Activated naive CD8-positive, alpha-beta T cell treated with anti-CD3 and anti-CD28 coated beads, Interleukin-2, amount 10 ng/mL, durations not matched to agents 7 days and 5 days (primary cell): ENCODE results near the gene MSANTD7. TPM values are rescaled to one million over a fixed set of nuclear protein-coding genes. Genes with fewer than 3 reads are reported as not detected.
"Not testable (repeated sequence)": the region's sequence is repeated elsewhere in the genome, so short reads cannot be mapped to it uniquely, and the experiment has no call there.

ENCODE experiments used
- ATAC-seq: fragments of 150-1000 bp; cut with Tn5 transposase; one replicate; pipeline ENCODE4 v1.10.0; 2021; ENCODE audit warnings: low read depth, moderate library complexity
- POLR2A ChIA-PET: fragments of 350-600 bp; sonication (Branson Sonifier 250); formaldehyde crosslinking; loops from one replicate; lab custom pipeline; 2021; ENCODE audit warnings: antibody characterized with exemption; lab: Charles Lee
- DNase-seq: peaks from one replicate; pipeline ENCODE4 v3.0.0; 2021
- H3K27ac Mint-ChIP-seq: one replicate; pipeline ENCODE4 v1.8.0; 2022; ENCODE audit warnings: mild to moderate bottlenecking, mixed read lengths
- H3K27me3 Mint-ChIP-seq: one replicate; pipeline ENCODE4 v1.8.0; 2022; ENCODE audit warnings: mild to moderate bottlenecking, moderate library complexity, mixed read lengths
- H3K36me3 Mint-ChIP-seq: one replicate; pipeline ENCODE4 v1.8.0; 2021; ENCODE audit warnings: mild to moderate bottlenecking, mixed read lengths
- H3K4me1 Mint-ChIP-seq: one replicate; pipeline ENCODE4 v1.8.0; 2021; ENCODE audit warnings: mixed read lengths
- H3K4me3 Mint-ChIP-seq: one replicate; pipeline ENCODE4 v1.8.0; 2022; ENCODE audit warnings: mild to moderate bottlenecking, moderate library complexity, mixed read lengths
- H3K9me3 Mint-ChIP-seq: one replicate; pipeline ENCODE4 v1.8.0; 2021; ENCODE audit warnings: mixed read lengths
- total RNA-seq, 2 experiments: library from RNA; stranded (reverse); gene quantifications; one replicate each; pipeline ENCODE4 v1.2.3, GENCODE V29; 2021

The MSANTD7 gene
- total RNA-seq, 2 experiments from 2014 or later: 17.0 to 19.4 TPM

DNA sequence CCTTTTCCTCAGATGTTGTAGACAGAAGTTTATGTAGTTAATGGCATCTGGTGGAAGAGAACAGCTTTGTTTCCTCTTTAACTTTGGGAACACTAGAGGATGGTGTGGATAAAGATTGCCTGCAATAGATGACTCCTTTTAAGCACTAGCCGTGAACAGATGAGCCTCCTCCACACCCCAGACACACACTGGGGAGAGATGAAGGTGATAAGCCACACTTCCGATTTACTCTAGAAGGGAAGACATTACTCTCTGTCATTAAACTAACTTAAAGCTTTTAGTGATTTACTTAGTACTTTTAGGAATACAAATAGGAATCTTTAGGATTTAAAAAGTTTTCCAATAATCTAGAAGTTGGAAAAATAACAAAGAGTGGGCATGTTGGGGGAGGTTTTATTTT, 6.8 kb downstream of the MSANTD7 start:
- POLR2A ChIA-PET: no interaction called here
- ATAC-seq (no peak), DNase-seq (no peak)
- Mint-ChIP-seq H3K4me1 (peaks cover 16% of the 10 kb centered on the region), H3K27ac (no peak overlapping the region), H3K4me3 (no peak overlapping the region), H3K36me3 (peaks cover 17% of the 10 kb centered on the region), H3K27me3 (no peaks in the 10 kb centered on the region), H3K9me3 (no peaks in the 10 kb centered on the region)

DNA sequence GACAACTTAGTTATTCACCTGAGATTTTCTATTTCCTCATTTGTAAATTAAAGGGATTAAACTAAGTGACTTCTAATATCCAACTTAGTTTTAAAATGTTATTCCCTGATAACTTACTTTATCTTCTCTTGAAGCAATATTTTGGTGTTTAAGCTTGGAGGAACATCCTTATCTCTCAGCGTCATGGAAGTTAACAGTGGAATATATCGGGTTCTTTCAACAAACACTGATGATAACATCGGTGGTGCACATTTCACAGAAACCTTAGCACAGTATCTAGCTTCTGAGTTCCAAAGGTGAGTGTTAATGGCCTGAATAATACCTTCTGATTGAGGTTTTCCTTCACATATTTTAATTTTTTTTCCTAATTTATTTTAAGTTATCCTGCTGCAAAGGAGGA, 14.1 kb downstream of the MSANTD7 start:
- POLR2A ChIA-PET: interaction anchor here (0.9 kb wide), 1 partner anchor 9 kb away, joined by 3 read pairs; no protein-coding TSS in a partner anchor
- H3K4me3 Mint-ChIP-seq: no peak overlapping the region
- peaks cover 6% of the 10 kb centered on the region for H3K36me3 Mint-ChIP-seq
- H3K4me1 Mint-ChIP-seq: no peaks in the 10 kb centered on the region
- H3K9me3 Mint-ChIP-seq: no peaks in the 10 kb centered on the region
- no peak overlapping the region for H3K27ac Mint-ChIP-seq
- DNase-seq: no peak
- no peaks in the 10 kb centered on the region for H3K27me3 Mint-ChIP-seq
- ATAC-seq: no peak

DNA sequence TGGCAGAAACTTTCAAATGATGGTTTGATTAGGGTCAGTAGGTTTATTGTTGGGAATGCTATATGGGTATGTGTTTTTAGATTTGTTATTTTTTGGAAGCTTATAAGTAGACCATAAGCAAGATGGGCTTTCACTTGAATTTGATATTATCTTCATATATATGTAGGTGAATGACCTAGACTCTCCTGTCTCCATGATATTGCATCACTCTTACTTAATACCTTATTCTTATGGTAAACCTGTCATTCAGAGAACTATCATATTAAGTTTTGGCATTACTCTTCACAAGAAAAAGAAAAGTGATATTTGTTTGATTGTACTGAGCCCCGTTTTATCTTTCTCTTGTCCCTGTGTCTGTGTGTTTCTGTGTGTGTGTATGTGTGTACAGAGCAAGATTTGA, 17.3 kb downstream of the MSANTD7 start:
- Mint-ChIP-seq H3K4me1 (peaks cover 1% of the 10 kb centered on the region), H3K9me3 (no peaks in the 10 kb centered on the region), H3K27me3 (no peaks in the 10 kb centered on the region), H3K36me3 (peaks cover 11% of the 10 kb centered on the region), H3K4me3 (no peak overlapping the region), H3K27ac (no peak overlapping the region)
- ATAC-seq (no peak), DNase-seq (no peak)
- POLR2A ChIA-PET: no interaction called here

DNA sequence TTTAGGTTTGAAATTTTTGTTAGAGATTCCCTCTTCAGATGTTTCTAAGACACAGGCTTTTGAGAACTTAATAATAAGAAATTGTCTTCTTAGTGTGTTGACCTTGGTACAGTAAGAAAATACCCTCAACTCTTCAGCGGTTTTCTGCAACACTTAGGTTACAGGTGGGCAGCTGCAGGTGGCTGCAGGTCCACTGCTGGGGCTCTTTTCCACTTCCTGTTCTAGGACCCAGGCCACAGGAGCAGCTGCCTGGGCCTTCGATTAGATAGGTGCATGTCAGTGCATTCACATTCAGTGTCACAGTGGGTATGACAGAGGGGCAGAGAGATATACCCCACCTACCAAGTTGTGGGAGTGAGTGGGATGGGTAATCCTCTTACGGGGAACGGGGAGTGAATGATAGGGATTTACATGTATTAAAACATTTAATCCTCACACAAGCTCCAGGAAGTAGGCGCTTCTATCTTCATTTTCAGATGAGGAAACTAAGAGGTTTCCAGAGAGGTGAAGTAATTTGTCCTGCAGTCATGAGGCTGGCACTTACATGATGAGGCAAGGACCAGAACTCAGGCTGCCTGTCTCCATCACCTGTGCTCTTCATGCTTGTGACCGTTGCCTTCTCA, 20.3 kb downstream of the MSANTD7 start:
- H3K9me3 Mint-ChIP-seq: no peaks in the 10 kb centered on the region

DNA sequence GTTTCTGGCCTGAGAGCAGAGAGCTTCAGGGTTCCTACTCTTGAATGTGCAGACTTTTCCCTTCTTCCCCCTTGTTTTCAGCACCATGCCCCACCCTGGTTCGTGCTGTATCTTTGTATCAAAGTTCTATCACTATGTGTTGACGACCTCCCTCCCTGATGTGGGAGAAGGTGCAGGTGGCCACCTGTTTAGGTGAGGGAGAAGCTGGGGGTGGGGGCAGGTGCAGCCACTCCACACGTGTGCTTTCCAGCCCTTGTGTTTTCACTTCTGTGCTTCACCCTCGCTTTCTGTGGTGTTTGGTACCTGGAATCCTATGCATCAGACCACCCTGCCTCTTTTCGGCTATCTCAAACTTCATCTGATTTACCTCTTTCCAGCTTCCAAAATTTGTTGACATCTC, 20.9 kb downstream of the MSANTD7 start:
- Mint-ChIP-seq H3K4me1 (peaks cover 3% of the 10 kb centered on the region), H3K36me3 (peaks cover 17% of the 10 kb centered on the region), H3K27me3 (no peaks in the 10 kb centered on the region), H3K4me3 (no peak overlapping the region), H3K9me3 (no peaks in the 10 kb centered on the region), H3K27ac (no peak overlapping the region)
- POLR2A ChIA-PET: interaction anchor here (0.5 kb wide), 1 partner anchor 1007 kb away, joined by 3 read pairs; no protein-coding TSS in a partner anchor
- ATAC-seq (no peak), DNase-seq (no peak)

More for the DNA sequence above, 20.3 kb downstream of the MSANTD7 start:
- Mint-ChIP-seq H3K4me1 (peaks cover 2% of the 10 kb centered on the region), H3K27ac (no peak overlapping the region), H3K36me3 (peaks cover 15% of the 10 kb centered on the region), H3K27me3 (no peaks in the 10 kb centered on the region), H3K4me3 (no peak overlapping the region)
- POLR2A ChIA-PET: interaction anchor here (0.5 kb wide), 1 partner anchor 1007 kb away, joined by 3 read pairs; no protein-coding TSS in a partner anchor
- no peak for ATAC-seq
- DNase-seq: no peak

DNA sequence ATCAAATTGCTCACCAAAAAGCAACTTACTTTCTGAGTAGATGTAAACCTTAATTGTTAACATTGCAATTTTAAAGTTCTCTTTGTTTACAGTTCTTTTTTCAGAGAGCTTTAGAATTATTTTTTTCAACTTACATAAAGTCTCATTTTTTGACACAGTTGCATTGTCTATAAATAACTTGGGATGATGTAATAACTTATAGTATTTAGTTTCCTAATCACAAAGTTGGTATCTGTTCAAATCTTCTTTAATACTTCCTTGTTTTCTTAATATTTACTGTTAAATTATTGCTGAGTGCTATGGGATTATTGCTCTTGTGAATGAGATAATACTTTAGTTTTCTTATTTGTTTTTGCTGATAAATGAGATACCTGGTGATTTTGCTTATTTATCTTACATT, 21.7 kb downstream of the MSANTD7 start:
- H3K4me1 Mint-ChIP-seq: peaks cover 3% of the 10 kb centered on the region
- POLR2A ChIA-PET: no interaction called here
- no peak overlapping the region for H3K4me3 Mint-ChIP-seq
- no peak overlapping the region for H3K27ac Mint-ChIP-seq
- H3K36me3 Mint-ChIP-seq: peaks cover 23% of the 10 kb centered on the region
- H3K27me3 Mint-ChIP-seq: no peaks in the 10 kb centered on the region
- no peak for DNase-seq
- ATAC-seq: no peak
- H3K9me3 Mint-ChIP-seq: no peaks in the 10 kb centered on the region

DNA sequence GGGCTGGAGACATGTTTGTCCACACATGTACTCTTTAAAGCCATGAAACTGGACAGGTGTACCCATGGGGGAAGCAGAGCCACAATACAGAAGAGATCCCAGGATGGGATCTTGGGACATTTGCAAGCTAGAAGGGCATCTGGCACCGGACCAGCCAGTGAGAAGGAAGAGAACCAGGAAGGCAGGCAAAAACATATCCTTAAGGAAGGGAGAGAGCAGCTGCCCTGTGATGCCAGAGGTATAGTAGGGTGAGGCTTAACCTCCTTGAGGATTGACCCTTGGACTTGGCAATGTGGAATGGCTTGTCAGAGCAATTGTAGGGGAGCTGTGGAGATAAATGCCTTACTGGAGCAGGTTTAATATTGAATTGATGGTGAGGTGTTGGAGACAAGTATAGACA, 22.7 kb downstream of the MSANTD7 start:
- peaks cover 3% of the 10 kb centered on the region for H3K4me1 Mint-ChIP-seq
- ATAC-seq (no peak), DNase-seq (no peak)
- no peak overlapping the region for H3K4me3 Mint-ChIP-seq
- peak overlapping the region; percentile 30 for H3K27ac Mint-ChIP-seq
- POLR2A ChIA-PET: no interaction called here
- peaks cover 28% of the 10 kb centered on the region for H3K36me3 Mint-ChIP-seq
- H3K27me3 Mint-ChIP-seq: no peaks in the 10 kb centered on the region
- H3K9me3 Mint-ChIP-seq: no peaks in the 10 kb centered on the region

DNA sequence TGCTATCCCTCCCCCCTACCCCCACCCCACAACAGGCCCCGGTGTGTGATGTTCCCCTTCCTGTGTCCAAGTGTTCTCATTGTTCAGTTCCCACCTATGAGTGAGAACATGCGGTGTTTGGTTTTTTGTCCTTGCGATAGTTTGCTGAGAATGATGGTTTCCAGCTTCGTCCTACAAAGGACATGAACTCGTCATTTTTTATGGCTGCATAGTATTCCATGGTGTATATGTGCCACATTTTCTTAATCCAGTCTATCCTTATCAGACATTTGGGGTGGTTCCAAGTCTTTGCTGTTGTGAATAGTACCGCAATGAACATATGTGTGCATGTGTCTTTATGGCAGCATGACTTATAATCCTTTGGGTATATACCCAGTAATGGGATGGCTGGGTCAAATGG, 26.4 kb downstream of the MSANTD7 start:
- DNase-seq, POLR2A ChIA-PET, H3K27me3 Mint-ChIP-seq, H3K9me3 Mint-ChIP-seq, ATAC-seq, H3K27ac Mint-ChIP-seq, H3K4me3 Mint-ChIP-seq, H3K4me1 Mint-ChIP-seq: not testable (repeated sequence)
- H3K36me3 Mint-ChIP-seq: peaks cover 34% of the 10 kb centered on the region

DNA sequence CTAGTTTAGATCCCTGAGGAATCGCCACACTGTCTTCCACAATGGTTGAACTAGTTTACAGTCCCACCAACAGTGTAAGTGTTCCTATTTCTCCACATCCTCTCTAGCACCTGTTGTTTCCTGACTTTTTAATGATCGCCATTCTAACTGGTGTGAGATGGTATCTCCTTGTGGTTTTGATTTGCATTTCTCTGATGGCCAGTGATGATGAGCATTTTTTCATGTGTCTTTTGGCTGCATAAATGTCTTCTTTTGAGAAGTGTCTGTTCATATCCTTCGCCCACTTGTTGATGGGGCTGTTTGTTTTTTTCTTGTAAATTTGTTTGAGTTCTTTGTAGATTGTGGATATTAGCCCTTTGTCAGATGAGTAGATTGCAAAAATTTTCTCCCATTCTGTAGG, 26.8 kb downstream of the MSANTD7 start:
- H3K27me3 Mint-ChIP-seq, H3K4me3 Mint-ChIP-seq, DNase-seq, H3K9me3 Mint-ChIP-seq, H3K4me1 Mint-ChIP-seq, ATAC-seq, H3K27ac Mint-ChIP-seq, POLR2A ChIA-PET: not testable (repeated sequence)
- H3K36me3 Mint-ChIP-seq: peaks cover 36% of the 10 kb centered on the region

DNA sequence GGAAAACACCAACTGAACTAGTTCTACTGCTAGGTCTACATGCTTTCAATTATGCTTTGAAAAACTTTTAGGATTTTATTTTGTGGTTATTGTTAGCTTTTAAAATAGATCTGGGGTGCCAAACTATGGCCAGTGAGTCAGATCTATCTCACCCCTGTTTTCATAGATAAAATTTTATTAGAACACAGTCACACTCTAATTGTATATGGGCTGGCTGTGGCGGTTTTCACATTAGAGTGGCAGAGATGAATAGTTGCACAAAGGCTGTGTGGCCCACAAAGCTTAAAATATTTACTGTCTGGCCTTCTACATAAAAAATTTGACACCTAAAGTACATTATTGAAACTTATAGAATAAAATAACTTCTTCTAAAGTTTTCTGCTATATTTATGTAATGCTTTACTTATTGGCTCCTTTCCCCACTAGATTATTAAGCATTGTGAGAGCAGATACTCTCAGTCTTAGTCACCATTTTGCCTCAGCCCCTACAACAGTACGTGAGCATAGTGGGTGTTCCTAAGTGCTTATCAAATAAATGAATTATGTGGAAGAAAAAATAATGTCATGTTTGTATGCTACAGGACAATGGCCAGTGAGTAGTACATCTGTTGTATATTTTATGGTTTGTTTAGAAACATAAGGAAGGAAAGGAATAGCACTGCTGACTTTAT, 35.1 kb downstream of the MSANTD7 start:
- DNase-seq (no peak), ATAC-seq (no peak)
- H3K9me3 Mint-ChIP-seq: no peaks in the 10 kb centered on the region
- POLR2A ChIA-PET: interaction anchor here (0.7 kb wide), 1 partner anchor 229 kb away, joined by 3 read pairs; no protein-coding TSS in a partner anchor
- peaks cover 8% of the 10 kb centered on the region for H3K4me1 Mint-ChIP-seq
- H3K27me3 Mint-ChIP-seq: no peaks in the 10 kb centered on the region
- no peak overlapping the region for H3K27ac Mint-ChIP-seq
- no peak overlapping the region for H3K4me3 Mint-ChIP-seq
- H3K36me3 Mint-ChIP-seq: peaks cover 8% of the 10 kb centered on the region

DNA sequence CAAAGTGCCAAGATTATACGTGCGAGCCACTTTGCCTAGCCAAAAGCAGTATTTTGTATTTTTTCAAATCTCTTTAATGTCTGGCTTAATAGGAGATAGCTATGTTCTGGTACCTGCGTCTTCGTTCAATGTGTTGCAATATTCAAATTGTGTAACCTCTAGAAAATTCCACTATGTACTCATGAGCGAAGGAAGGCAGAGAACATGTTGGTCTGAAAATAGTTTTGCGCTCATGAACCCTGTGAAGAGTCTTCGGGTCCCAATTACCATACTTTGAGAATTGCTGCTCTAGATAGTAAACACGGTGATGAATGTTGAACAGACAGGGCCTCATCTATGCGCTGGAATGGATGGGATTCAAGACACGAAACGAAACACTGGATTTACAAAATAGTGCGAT, 37.8 kb downstream of the MSANTD7 start:
- no peaks in the 10 kb centered on the region for H3K27me3 Mint-ChIP-seq
- ATAC-seq (no peak), DNase-seq (no peak)
- H3K4me1 Mint-ChIP-seq: peaks cover 16% of the 10 kb centered on the region
- H3K4me3 Mint-ChIP-seq: no peak overlapping the region
- POLR2A ChIA-PET: no interaction called here
- H3K27ac Mint-ChIP-seq: no peak overlapping the region
- peaks cover 1% of the 10 kb centered on the region for H3K36me3 Mint-ChIP-seq
- no peaks in the 10 kb centered on the region for H3K9me3 Mint-ChIP-seq

DNA sequence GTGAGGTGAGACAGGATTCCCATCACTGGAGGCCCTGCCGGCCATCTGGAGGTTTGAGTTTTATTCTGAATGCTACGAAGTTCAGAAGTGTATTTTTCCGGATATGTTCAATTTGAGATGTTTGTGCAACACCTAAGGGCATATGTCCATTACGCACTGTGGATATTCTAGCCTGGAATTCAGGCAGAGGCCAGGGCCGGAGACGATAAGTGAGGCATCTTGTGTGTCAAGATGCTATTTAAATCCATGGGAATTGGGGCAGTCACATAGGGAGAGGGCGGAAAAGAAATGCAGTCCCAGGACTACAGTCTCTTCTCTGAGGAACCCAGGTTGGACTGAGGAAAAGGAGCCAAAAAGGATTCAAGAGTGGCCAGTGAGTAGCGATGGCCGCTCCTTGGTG, 38.7 kb downstream of the MSANTD7 start:
- no peaks in the 10 kb centered on the region for H3K9me3 Mint-ChIP-seq
- no peaks in the 10 kb centered on the region for H3K27me3 Mint-ChIP-seq
- ATAC-seq (no peak), DNase-seq (no peak)
- H3K36me3 Mint-ChIP-seq: no peaks in the 10 kb centered on the region
- POLR2A ChIA-PET: interaction anchor here (2.5 kb wide), 1 partner anchor 39 kb away, joined by 38 read pairs; the partner anchor contains the start of genes CDNF, HSPA14 and MSANTD7
- H3K4me3 Mint-ChIP-seq: peak overlapping the region; percentile 96
- no peak overlapping the region for H3K27ac Mint-ChIP-seq
- H3K4me1 Mint-ChIP-seq: peaks cover 21% of the 10 kb centered on the region

DNA sequence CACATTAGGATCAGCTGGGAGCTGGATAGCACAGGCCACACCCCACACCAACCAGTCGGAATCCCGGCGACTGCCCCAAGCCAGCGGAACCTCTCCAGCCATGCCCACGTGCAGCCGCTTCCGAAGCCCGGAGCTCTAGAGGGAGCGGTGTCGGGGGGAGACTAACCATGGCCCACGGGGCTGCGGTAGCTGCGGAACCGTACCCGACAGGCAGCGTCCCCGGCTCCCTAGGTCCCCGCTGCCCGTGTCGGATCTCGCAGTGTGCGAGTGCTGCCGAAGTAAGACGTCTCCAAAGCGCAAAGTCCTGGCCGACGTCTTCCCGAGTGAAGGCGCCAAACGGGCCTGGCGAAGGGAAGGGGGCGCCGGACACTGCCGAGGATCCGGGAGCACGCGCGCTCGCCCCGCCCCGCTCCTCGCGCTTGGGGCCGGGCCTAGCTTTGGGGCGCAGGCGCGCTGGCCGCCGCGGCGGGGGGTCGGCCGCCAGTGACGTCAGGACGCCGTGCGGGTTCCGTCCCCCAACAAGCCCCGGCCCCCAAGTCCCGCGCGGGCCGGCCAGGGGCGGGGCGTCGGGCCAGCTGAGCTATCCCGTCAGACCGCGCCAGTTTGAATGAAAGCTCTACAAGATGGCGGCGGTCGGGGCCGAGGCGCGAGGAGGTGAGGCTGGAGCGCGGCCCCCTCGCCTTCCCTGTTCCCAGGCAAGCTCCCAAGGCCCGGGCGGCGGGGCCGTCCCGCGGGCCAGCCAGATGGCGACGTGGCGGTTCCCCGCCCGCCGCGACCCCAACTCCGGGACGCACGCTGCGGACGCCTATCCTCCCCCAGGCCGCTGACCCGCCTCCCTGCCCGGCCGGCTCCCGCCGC, 40.4 kb downstream of the MSANTD7 start, which contains the start of gene SUV39H2:
TSS of gene SUV39H2 (plus strand) at position 601 of the 858 bp plus-strand sequence. CDS start at position 624, 23 bp downstream.
- peaks cover 24% of the 10 kb centered on the region for H3K4me1 Mint-ChIP-seq
- peak; percentile 98 for DNase-seq

More for the DNA sequence above, 40.4 kb downstream of the MSANTD7 start, which contains the start of gene SUV39H2:
- ATAC-seq: peak; percentile 93
- Mint-ChIP-seq H3K36me3 (peaks cover 8% of the 10 kb centered on the region), H3K27me3 (no peaks in the 10 kb centered on the region), H3K4me3 (peak within 1 kb of the TSS; percentile 96), H3K9me3 (no peaks in the 10 kb centered on the region), H3K27ac (peak within 1 kb of the TSS; percentile 89)
- POLR2A ChIA-PET: interaction anchor here (0.6 to 3.1 kb wide), 18 partner anchors 9 to 1530 kb away, joined by 3 to 38 read pairs (median 4); partner anchors contain the start of genes CDNF, DCLRE1C, HSPA14 and MEIG1
